OCI-LY1 (cell line): Measurements from ENCODE around the gene PPP2R1B.

Source experiments
- H2AFZ ChIP-seq: fragments of 200-600 bp; sonication (generic), shearing (Covaris generic); 2 replicates; pipeline ENCODE4 v1.6.0; 2014; ENCODE audit warnings: antibody characterized with exemption, mild to moderate bottlenecking, low read length
- H3F3A ChIP-seq: fragments of 200-600 bp; sonication (generic), shearing (Covaris generic); 2 replicates; pipeline ENCODE4 v1.6.0; 2014; ENCODE audit warnings: mild to moderate bottlenecking, antibody characterized with exemption, low read length, moderate library complexity; ENCODE audit not compliant: insufficient read depth
- H3K27ac ChIP-seq: fragments of 200-600 bp; sonication (generic); 2 replicates; pipeline ENCODE4 v1.5.1; 2014; ENCODE audit warnings: low read length, mixed run types, mild to moderate bottlenecking, low read depth; ENCODE audit not compliant: poor library complexity, severe bottlenecking
- H3K27me3 ChIP-seq: fragments of 200-600 bp; sonication (generic); 2 replicates; pipeline ENCODE4 v1.6.0; 2014; ENCODE audit warnings: antibody characterized with exemption, mild to moderate bottlenecking, low read length, moderate library complexity; ENCODE audit not compliant: insufficient read depth
- H3K36me3 ChIP-seq: fragments of 200-600 bp; sonication (generic); 2 replicates; pipeline ENCODE4 v1.6.1; 2014; ENCODE audit warnings: mild to moderate bottlenecking, antibody characterized with exemption, low read length, moderate library complexity, mixed read lengths; ENCODE audit not compliant: insufficient read depth
- H3K4me1 ChIP-seq: fragments of 200-600 bp; sonication (generic); 2 replicates; pipeline ENCODE4 v1.5.1; 2014; ENCODE audit warnings: mild to moderate bottlenecking, low read length, moderate library complexity; ENCODE audit not compliant: insufficient read depth, severe bottlenecking
- H3K4me2 ChIP-seq: fragments of 200-600 bp; sonication (generic), shearing (Covaris generic); 2 replicates; pipeline ENCODE4 v1.6.1; 2014; ENCODE audit warnings: low read length
- H3K4me3 ChIP-seq: fragments of 200-600 bp; sonication (generic); 2 replicates; pipeline ENCODE4 v1.5.1; 2014; ENCODE audit warnings: low read length, low read depth, mild to moderate bottlenecking, mixed read lengths; ENCODE audit not compliant: poor library complexity, severe bottlenecking
- H3K79me2 ChIP-seq: fragments of 200-600 bp; shearing (Covaris generic); 2 replicates; pipeline ENCODE4 v1.6.1; 2016; ENCODE audit warnings: mixed run types, low read length, mixed read lengths; ENCODE audit not compliant: insufficient read depth
- H3K9ac ChIP-seq: fragments of 200-600 bp; sonication (generic), shearing (Covaris generic); 2 replicates; pipeline ENCODE4 v1.6.1; 2014; ENCODE audit warnings: mild to moderate bottlenecking, low read length, mixed read lengths
- H3K9me2 ChIP-seq: fragments of 200-600 bp; sonication (generic), shearing (Covaris generic); 2 replicates; pipeline ENCODE4 v1.6.1; 2014; ENCODE audit warnings: low read depth, mild to moderate bottlenecking, low read length, mixed read lengths
- H3K9me3 ChIP-seq: fragments of 200-600 bp; shearing (Covaris generic); 2 replicates; pipeline ENCODE4 v1.6.1; 2014; ENCODE audit warnings: low read length, mixed read lengths
- H4K20me1 ChIP-seq: fragments of 200-600 bp; sonication (generic), shearing (Covaris generic); 2 replicates; pipeline ENCODE4 v1.6.0; 2016; ENCODE audit warnings: mild to moderate bottlenecking, low read length; ENCODE audit not compliant: insufficient read depth
- EZH2 ChIP-seq: fragments of 200-600 bp; sonication (generic), shearing (Covaris generic); IDR thresholded peaks from 2 replicates; pipeline ENCODE4 v1.8.0; 2017; ENCODE audit warnings: borderline replicate concordance, mixed run types, mild to moderate bottlenecking, antibody characterized with exemption, low read length, moderate library complexity, mixed read lengths
- TF ChIP-seq, protein P1 (sequence below): fragments of 200-600 bp; sonication (generic), shearing (Covaris generic); IDR thresholded peaks from 2 replicates; pipeline ENCODE4 v1.5.1; 2017; ENCODE audit warnings: mild to moderate bottlenecking, antibody characterized with exemption, low read length, moderate library complexity, mixed read lengths

The PPP2R1B gene

DNA sequence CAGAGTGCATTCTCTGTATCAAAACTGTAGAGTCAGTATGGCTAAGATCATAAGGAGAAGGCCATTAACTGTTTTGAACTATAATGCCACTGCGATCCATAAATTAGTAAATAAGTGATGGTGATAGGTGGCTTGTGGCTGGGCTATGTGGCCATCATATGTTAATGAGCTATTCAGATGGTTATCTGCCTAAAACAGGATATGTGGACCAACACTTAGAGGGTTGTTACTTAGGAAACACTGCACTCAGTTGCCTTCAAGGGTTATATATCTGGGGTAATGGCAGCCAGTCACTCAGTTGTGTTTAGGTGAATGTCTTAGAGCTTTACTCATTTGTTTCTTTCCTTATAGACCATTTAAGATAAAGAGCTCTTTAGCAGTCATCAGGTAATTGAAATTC is 66.0 kb downstream of the PPP2R1B start:
- no peak for TF ChIP-seq EZH2
- TF ChIP-seq, protein P1, sequence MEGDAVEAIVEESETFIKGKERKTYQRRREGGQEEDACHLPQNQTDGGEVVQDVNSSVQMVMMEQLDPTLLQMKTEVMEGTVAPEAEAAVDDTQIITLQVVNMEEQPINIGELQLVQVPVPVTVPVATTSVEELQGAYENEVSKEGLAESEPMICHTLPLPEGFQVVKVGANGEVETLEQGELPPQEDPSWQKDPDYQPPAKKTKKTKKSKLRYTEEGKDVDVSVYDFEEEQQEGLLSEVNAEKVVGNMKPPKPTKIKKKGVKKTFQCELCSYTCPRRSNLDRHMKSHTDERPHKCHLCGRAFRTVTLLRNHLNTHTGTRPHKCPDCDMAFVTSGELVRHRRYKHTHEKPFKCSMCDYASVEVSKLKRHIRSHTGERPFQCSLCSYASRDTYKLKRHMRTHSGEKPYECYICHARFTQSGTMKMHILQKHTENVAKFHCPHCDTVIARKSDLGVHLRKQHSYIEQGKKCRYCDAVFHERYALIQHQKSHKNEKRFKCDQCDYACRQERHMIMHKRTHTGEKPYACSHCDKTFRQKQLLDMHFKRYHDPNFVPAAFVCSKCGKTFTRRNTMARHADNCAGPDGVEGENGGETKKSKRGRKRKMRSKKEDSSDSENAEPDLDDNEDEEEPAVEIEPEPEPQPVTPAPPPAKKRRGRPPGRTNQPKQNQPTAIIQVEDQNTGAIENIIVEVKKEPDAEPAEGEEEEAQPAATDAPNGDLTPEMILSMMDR, result no peak
- H3K4me1 ChIP-seq, result peaks cover 13% of the 10 kb centered on the region

GRCh38 chr11:111699579-111700156 is 66.5 kb downstream of the PPP2R1B start:
- Histone ChIP-seq H2AFZ (no peak overlapping the region), H3K4me1 (peaks cover 13% of the 10 kb centered on the region), H3F3A (no peaks in the 10 kb centered on the region), H3K9me3 (no peaks in the 10 kb centered on the region), H3K27ac (no peak overlapping the region), H3K79me2 (no peaks in the 10 kb centered on the region), H3K4me3 (no peak overlapping the region), H3K27me3 (no peaks in the 10 kb centered on the region), H4K20me1 (no peaks in the 10 kb centered on the region), H3K36me3 (peaks cover 26% of the 10 kb centered on the region; the same call in 1 of the 2 replicates), H3K9ac (no peak overlapping the region), H3K9me2 (no peaks in the 10 kb centered on the region), H3K4me2 (no peak overlapping the region)
- TF ChIP-seq, protein P1, result no peak
- no peak for TF ChIP-seq EZH2

More for the DNA sequence above, 66.0 kb downstream of the PPP2R1B start:
- no peaks in the 10 kb centered on the region for H3F3A ChIP-seq
- H3K27me3 ChIP-seq, result no peaks in the 10 kb centered on the region
- H3K27ac ChIP-seq, result no peak overlapping the region
- H3K36me3 ChIP-seq, result peaks cover 31% of the 10 kb centered on the region; the same call in 1 of the 2 replicates
- no peak overlapping the region for H3K4me2 ChIP-seq
- H4K20me1 ChIP-seq, result no peaks in the 10 kb centered on the region
- H3K79me2 ChIP-seq, result no peaks in the 10 kb centered on the region
- no peaks in the 10 kb centered on the region for H3K9me3 ChIP-seq
- H3K9ac ChIP-seq, result no peak overlapping the region
- H2AFZ ChIP-seq, result no peak overlapping the region
- no peak overlapping the region for H3K4me3 ChIP-seq
- H3K9me2 ChIP-seq, result no peaks in the 10 kb centered on the region

- H3F3A ChIP-seq, result no peaks in the 10 kb centered on the region
- no peaks in the 10 kb centered on the region for H3K79me2 ChIP-seq
- H3K4me2 ChIP-seq, result no peak overlapping the region
- H3K27me3 ChIP-seq, result no peaks in the 10 kb centered on the region
- no peaks in the 10 kb centered on the region for H3K9me3 ChIP-seq
- peaks cover 19% of the 10 kb centered on the region; the same call in 1 of the 2 replicates for H3K36me3 ChIP-seq
- H2AFZ ChIP-seq, result no peak overlapping the region
- H3K9me2 ChIP-seq, result no peaks in the 10 kb centered on the region
- H3K4me1 ChIP-seq, result peaks cover 13% of the 10 kb centered on the region
- no peak overlapping the region for H3K4me3 ChIP-seq
- H4K20me1 ChIP-seq, result no peaks in the 10 kb centered on the region
- no peak overlapping the region for H3K9ac ChIP-seq
- no peak overlapping the region for H3K27ac ChIP-seq
- TF ChIP-seq EZH2, result no peak
- TF ChIP-seq, protein P1, result no peak
Observed at GRCh38 chr11:111698852-111699559, 67.2 kb downstream of the PPP2R1B start.
